Liver (tissue), 9 donors: ENCODE measurements around the gene OR3A3. TPM values are rescaled to one million over a fixed set of nuclear protein-coding genes. Genes with fewer than 3 reads are reported as not detected.
A peak's percentile ranks its signal among the peaks of the same experiment; 100 is the strongest.
"Not testable (repeated sequence)": the region's sequence is repeated elsewhere in the genome, so short reads cannot be mapped to it uniquely, and the experiment has no call there.

Experiments
- DNase-seq: peaks from one replicate; pipeline ENCODE4 v3.0.0-alpha.2; 2017; ENCODE audit warnings: low spot score
- H3K27ac ChIP-seq, 2 donors: one replicate each; pipeline ENCODE4 v1.7.0; 2013; ENCODE audit warnings: inconsistent platforms in 2 of 2, low read length in 2 of 2, control low read depth in 1 of 2, low read depth in 1 of 2, mild to moderate bottlenecking in 1 of 2
- H3K27me3 ChIP-seq, 4 donors: one replicate each; pipeline versions ENCODE4 v1.6.1 to v1.7.0; 2013; ENCODE audit warnings: low read length in 3 of 4, inconsistent platforms in 1 of 4, mild to moderate bottlenecking in 1 of 4, moderate library complexity in 1 of 4; ENCODE audit not compliant: control insufficient read depth in 4 of 4, insufficient read depth in 4 of 4
- H3K36me3 ChIP-seq, 4 donors: one replicate each; pipeline versions ENCODE4 v1.6.1 to v1.7.0; 2013; ENCODE audit warnings: low read length in 3 of 4, mild to moderate bottlenecking in 3 of 4, low read depth in 1 of 4, moderate library complexity in 1 of 4; ENCODE audit not compliant: control insufficient read depth in 4 of 4, insufficient read depth in 3 of 4
- H3K4me1 ChIP-seq, 4 donors: one replicate each; pipeline versions ENCODE4 v1.6.1 to v1.7.0; 2013; ENCODE audit warnings: low read length in 3 of 4, mild to moderate bottlenecking in 3 of 4, moderate library complexity in 1 of 4; ENCODE audit not compliant: control insufficient read depth in 4 of 4, insufficient read depth in 4 of 4
- H3K4me3 ChIP-seq, 3 donors: one replicate each; pipeline versions ENCODE4 v1.6.1 to v1.7.0; 2013; ENCODE audit warnings: low read length in 3 of 3, control low read depth in 1 of 3, low read depth in 1 of 3, mild to moderate bottlenecking in 1 of 3
- H3K9ac ChIP-seq, 2 donors: one replicate each; pipeline ENCODE4 v1.7.0; 2013; ENCODE audit warnings: low read length in 2 of 2, mild to moderate bottlenecking in 2 of 2, moderate library complexity in 2 of 2, control low read depth in 1 of 2, low read depth in 1 of 2
- H3K9me3 ChIP-seq, 4 donors: one replicate each; pipeline versions ENCODE4 v1.6.1 to v1.7.0; 2013; ENCODE audit warnings: low read length in 3 of 4; ENCODE audit not compliant: control insufficient read depth in 4 of 4
- ATF3 ChIP-seq: IDR thresholded peaks from 2 replicates; pipeline ENCODE4 v1.6.1; 2016; ENCODE audit warnings: antibody characterized with exemption
- CTCF ChIP-seq: fragments of 150-350 bp; IDR thresholded peaks from 2 replicates; pipeline ENCODE4 v1.5.1; 2017; ENCODE audit warnings: improper control_type of control experiment, low read depth, low read length; ENCODE audit not compliant: missing input control
- EGR1 ChIP-seq, 2 donors: IDR thresholded peaks; 2 replicates each; pipeline ENCODE4 v1.6.1; 2016 to 2018; ENCODE audit warnings: antibody characterized with exemption in 2 of 2, low read depth in 2 of 2
- FOXA1 ChIP-seq: IDR thresholded peaks from 2 replicates; pipeline ENCODE4 v1.6.1; 2016; ENCODE audit warnings: antibody characterized with exemption
- FOXA2 ChIP-seq: IDR thresholded peaks from 2 replicates; pipeline ENCODE4 v1.6.1; 2016; ENCODE audit warnings: antibody characterized with exemption
- GABPA ChIP-seq, 2 donors: IDR thresholded peaks in 1 of 2; conservative IDR thresholded peaks in 1 of 2; 2 replicates each; pipeline ENCODE4 v1.6.1; 2016; ENCODE audit warnings: antibody characterized with exemption in 2 of 2, mild to moderate bottlenecking in 1 of 2, moderate library complexity in 1 of 2
- HNF4A ChIP-seq, 2 donors: conservative IDR thresholded peaks; 2 replicates each; pipeline ENCODE4 v1.6.1; 2016; ENCODE audit warnings: antibody characterized with exemption in 2 of 2, mild to moderate bottlenecking in 2 of 2
- JUND ChIP-seq, 2 donors: IDR thresholded peaks; 2 replicates each; pipeline ENCODE4 v1.6.1; 2016; ENCODE audit warnings: antibody characterized with exemption in 2 of 2
- MAX ChIP-seq: IDR thresholded peaks from 2 replicates; pipeline ENCODE4 v1.6.1; 2016; ENCODE audit warnings: antibody characterized with exemption
- NR2F2 ChIP-seq: IDR thresholded peaks from 2 replicates; pipeline ENCODE4 v1.6.1; 2016; ENCODE audit warnings: antibody characterized with exemption
- RAD21 ChIP-seq, 2 donors: IDR thresholded peaks; 2 replicates each; pipeline ENCODE4 v1.6.1; 2016; ENCODE audit warnings: antibody characterized with exemption in 2 of 2, mild to moderate bottlenecking in 2 of 2
- RXRA ChIP-seq, 2 donors: IDR thresholded peaks; 2 replicates each; pipeline ENCODE4 v1.6.1; 2017 to 2018; ENCODE audit warnings: antibody characterized with exemption in 2 of 2, mild to moderate bottlenecking in 1 of 2
- SP1 ChIP-seq: IDR thresholded peaks from 2 replicates; pipeline ENCODE4 v1.6.1; 2018; ENCODE audit warnings: antibody characterized with exemption, mild to moderate bottlenecking
- TAF1 ChIP-seq: conservative IDR thresholded peaks from 2 replicates; pipeline ENCODE4 v1.6.1; 2016; ENCODE audit warnings: antibody characterized with exemption, mild to moderate bottlenecking
- ZBTB33 ChIP-seq: IDR thresholded peaks from 2 replicates; pipeline ENCODE4 v1.6.1; 2016; ENCODE audit warnings: antibody characterized with exemption
- WGBS: extraction: QIAGEN DNeasy Blood & Tissue Kit; methylation state at CpG from one replicate; pipeline ENCODE4 v1.1.7; 2013; 5-methylcytosine and 5-hydroxymethylcytosine counted together
- polyA plus RNA-seq, 2 donors: library from polyadenylated mRNA; stranded (reverse) in 1 of 2; unstranded in 1 of 2; fragments of 200-250 nt in 1 of 2; fragments of >200 nt in 1 of 2; fragmentation: Nextera tagmentation in 1 of 2; extraction: Ambion mirVana in 1 of 2; gene quantifications; one replicate each; pipeline versions ENCODE4 v1.2.1 to v1.2.3, GENCODE V29; 2013 to 2015
- total RNA-seq, 2 donors: library from RNA; depleted of rRNA; stranded (reverse); fragments of >200 nt; gene quantifications; one replicate each; pipeline ENCODE4 v1.2.3, GENCODE V29; 2014
- donor health status: healthy.
- donor health status: healthy.
- donor health status: healthy.
- donor health status: healthy.
- donor health status: healthy.

The OR3A3 gene
- total and polyA plus RNA-seq, 4 donors, result not detected

- WGBS, result 65% methylated on average over 2 of the region's 2 CpGs
- no peak for DNase-seq
- H3K9ac ChIP-seq, result no peak overlapping the region
Observed at GRCh38 chr17:3448059-3448665, 37.0 kb downstream of the OR3A3 start.

GRCh38 chr17:3466355-3466754 is 55.2 kb downstream of the OR3A3 start:
- not testable (repeated sequence) for H3K27ac ChIP-seq, H3K4me3 ChIP-seq, H3K9ac ChIP-seq, H3K36me3 ChIP-seq, H3K27me3 ChIP-seq, H3K9me3 ChIP-seq, DNase-seq, H3K4me1 ChIP-seq
- 29% methylated on average over 1 of the region's 1 CpG for WGBS
- TF ChIP-seq RXRA (IDR thresholded peaks at IDR 0.05), result peak; percentile 60 to 67
- TF ChIP-seq NR2F2, result peak; percentile 28
- peak in 1 of 2 donors; percentile 17 for TF ChIP-seq RAD21 (IDR thresholded peaks at IDR 0.05)
- peak; percentile 48 to 57 for TF ChIP-seq HNF4A (conservative IDR thresholded peaks at IDR 0.05)

More at GRCh38 chr17:3448059-3448665, 37.0 kb downstream of the OR3A3 start:
- Histone ChIP-seq H3K4me1 (peaks cover 0 to 3% (median 0%) of the 10 kb centered on the region in 4 donors), H3K9me3 (no peaks in the 10 kb centered on the region), H3K27me3 (no peaks in the 10 kb centered on the region), H3K36me3 (no peaks in the 10 kb centered on the region), H3K27ac (no peak overlapping the region), H3K4me3 (no peak overlapping the region)
- TF ChIP-seq HNF4A (conservative IDR thresholded peaks at IDR 0.05), result no peak
- no peak for TF ChIP-seq CTCF
- TF ChIP-seq FOXA1, result no peak
- no peak for TF ChIP-seq FOXA2
- no peak for TF ChIP-seq MAX
- TF ChIP-seq ZBTB33, result no peak
- no peak for TF ChIP-seq ATF3
- TF ChIP-seq SP1, result no peak
- TF ChIP-seq GABPA (IDR thresholded peaks at IDR 0.05 in 1 of 2, conservative IDR thresholded peaks at IDR 0.05 in 1 of 2), result no peak
- no peak for TF ChIP-seq EGR1 (IDR thresholded peaks at IDR 0.05; ENCODE audit: low read depth in 2 of 2)
- no peak for TF ChIP-seq TAF1
- no peak for TF ChIP-seq RAD21 (IDR thresholded peaks at IDR 0.05)
- no peak for TF ChIP-seq JUND (IDR thresholded peaks at IDR 0.05)
- no peak for TF ChIP-seq NR2F2
